C4-2B (cell line): ENCODE measurements around the gene SYPL1.

ENCODE experiments used
- H3K27ac ChIP-seq: fragments of 450-650 bp; 2 replicates; pipeline ENCODE4 v1.5.1; 2017
- CTCF ChIP-seq: fragments of 450-650 bp; conservative IDR thresholded peaks from 2 replicates; pipeline ENCODE4 v1.5.1; 2017; ENCODE audit warnings: mild to moderate bottlenecking
- ZFX ChIP-seq: fragments of 450-650 bp; IDR thresholded peaks from 2 replicates; pipeline ENCODE4 v1.6.1; 2017

The SYPL1 gene

DNA sequence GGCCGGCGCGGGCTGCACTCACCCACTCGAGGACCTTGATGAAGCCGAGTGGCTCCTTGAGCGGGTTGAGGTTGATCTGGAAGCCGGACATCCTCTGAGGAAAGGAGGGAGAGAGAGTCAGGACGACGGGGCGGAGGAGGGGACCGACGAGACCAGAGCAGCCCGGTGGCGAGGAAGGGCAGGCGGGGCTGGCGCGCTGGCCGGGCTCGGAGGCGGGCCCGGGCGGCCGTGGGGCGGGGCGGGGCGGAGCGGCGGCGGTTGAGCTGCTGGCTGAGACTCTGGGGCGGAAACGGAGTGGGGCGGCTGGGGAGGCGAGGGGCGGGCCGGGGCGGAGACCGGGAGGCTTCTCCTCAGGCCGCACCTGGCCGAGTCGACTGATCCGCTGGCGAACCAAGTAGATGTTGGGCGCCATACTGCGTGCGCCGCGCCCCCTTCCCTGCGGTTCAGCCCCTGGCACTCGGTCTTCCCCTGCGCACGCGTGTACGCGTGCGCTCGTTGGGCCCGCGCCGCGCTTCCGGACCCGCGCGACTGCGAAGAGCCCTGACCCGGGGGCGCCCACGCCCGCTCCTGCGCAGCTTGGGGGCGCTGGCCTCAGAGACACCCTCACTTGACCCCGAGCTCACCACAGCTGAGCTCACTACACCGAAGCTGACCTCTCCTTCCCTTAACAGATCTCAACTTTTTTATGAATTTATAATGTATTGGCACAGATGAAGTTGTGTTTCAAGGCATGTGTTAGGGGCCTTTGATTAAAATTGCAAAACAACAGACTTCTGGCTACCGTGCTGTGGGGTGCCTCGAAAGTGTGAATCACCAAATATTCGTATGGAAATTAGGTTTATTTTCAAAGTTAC, at the start of gene SYPL1:
TSS of gene SYPL1 (minus strand) at position 195 of the 854 bp plus-strand sequence. CDS start at position 91, 104 bp downstream.
- peak within 1 kb of the TSS; percentile 95 for H3K27ac ChIP-seq
- TF ChIP-seq CTCF (peak; percentile 3), ZFX (peak; percentile 94; the same call in 1 of the 2 replicates)

DNA sequence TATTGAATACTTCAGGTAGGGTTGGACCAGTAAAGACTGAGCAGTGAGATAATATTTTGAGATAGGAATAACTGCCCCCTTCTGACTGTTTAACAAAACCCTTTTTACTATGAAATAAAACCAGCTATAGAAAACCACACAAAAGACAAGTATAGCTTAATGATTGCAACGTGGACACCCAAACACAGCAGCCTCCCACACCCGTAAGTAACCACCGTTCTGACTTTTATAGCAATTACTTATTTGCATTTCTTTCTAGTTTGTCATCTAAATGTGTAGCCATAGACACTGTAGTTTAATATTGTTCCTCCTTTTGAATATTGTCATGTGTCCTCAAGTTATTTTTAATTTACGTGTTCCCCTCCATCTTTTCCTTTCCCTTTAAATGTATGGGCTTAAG, 42.9 kb upstream of the SYPL1 start:
- TF ChIP-seq ZFX (no peak), CTCF (no peak)
- H3K27ac ChIP-seq, result no peak overlapping the region

DNA sequence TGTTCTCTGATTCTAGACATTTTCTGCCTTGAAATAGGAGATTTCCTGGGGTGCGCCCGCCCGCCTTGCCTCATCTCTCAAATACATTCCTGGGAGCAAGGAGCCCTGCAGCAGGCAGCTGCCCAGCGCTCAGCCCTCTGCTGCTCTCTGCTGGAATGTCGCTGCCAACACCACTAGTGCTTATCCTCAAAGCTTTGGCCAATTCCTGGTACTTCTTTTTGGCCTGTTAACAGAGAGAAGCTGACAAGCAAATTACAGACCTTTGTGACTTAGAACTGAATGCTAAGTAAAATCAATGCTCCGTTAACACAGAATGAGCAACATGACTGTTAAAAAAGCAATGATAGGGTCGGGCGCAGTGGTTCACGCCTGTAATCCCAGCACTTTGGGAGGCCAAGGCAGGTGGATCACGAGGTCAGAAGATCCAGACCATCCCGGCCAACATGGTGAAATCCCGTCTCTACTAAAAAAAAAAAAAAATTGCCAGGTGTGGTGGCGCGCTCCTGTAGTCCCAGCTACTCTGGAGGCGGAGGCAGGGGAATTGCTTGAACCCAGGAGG, 41.9 kb upstream of the SYPL1 start:
- H3K27ac ChIP-seq, result no peak overlapping the region
- no peak for TF ChIP-seq ZFX
- peak; percentile 99 for TF ChIP-seq CTCF

- TF ChIP-seq ZFX, result no peak
- no peak for TF ChIP-seq CTCF
- H3K27ac ChIP-seq, result no peak overlapping the region
Observed at GRCh38 chr7:106152313-106152665, 40.2 kb upstream of the SYPL1 start.

DNA sequence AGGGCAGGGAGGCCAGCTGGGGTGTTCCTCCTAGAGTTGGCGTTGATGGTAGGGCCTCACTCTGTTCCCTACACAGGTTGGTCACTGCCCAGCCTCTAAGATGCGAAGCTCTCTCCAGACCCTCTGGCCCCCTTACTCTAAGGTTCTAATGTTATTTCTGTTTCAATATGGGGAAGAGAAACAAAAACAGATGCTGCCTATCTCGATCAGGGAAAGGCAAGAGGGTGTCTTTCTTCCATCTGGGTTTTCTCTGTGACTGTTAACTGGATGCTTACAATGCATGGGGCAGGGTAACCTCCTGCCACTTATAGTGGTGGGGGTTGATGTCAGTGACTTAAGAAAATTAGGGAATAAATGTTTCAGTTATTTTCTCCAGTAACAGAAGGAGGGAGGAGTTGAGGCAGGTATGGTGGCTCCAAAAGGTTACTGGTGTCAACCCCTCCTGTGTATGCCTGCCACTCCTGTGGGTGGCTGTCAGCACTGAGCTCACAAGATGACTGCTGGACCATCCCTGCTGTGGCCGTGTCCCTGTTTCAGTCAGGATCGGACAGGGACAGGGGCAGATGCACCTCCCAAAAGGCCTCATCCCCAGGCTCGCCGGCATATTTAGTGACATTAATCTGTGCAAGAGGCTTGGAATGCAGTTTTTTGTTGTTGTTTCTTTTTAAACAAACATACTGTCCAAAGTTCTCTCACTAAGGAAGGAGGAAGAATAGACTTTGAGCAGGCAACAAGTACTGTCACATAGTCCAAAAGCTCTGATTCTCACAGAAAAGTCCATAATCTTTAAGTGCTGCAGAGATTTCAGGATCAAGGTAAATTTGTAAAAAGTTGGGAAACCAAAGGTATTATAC, 39.6 kb upstream of the SYPL1 start:
- H3K27ac ChIP-seq, result no peak overlapping the region
- TF ChIP-seq ZFX, result no peak
- TF ChIP-seq CTCF, result no peak

GRCh38 chr7:106143711-106144337, 31.7 kb upstream of the SYPL1 start:
- H3K27ac ChIP-seq, result no peak overlapping the region
- TF ChIP-seq CTCF (no peak), ZFX (no peak)
